ENCODE data around the gene ANKIB1. TPM values are rescaled to one million over a fixed set of nuclear protein-coding genes. Genes with fewer than 3 reads are reported as not detected.
"Not testable (repeated sequence)": the region's sequence is repeated elsewhere in the genome, so short reads cannot be mapped to it uniquely, and the experiment has no call there.

The ANKIB1 gene
- total RNA-seq, 4 donors from 2014 or later: 16.0 to 34.3 (median 21.7) TPM

DNA sequence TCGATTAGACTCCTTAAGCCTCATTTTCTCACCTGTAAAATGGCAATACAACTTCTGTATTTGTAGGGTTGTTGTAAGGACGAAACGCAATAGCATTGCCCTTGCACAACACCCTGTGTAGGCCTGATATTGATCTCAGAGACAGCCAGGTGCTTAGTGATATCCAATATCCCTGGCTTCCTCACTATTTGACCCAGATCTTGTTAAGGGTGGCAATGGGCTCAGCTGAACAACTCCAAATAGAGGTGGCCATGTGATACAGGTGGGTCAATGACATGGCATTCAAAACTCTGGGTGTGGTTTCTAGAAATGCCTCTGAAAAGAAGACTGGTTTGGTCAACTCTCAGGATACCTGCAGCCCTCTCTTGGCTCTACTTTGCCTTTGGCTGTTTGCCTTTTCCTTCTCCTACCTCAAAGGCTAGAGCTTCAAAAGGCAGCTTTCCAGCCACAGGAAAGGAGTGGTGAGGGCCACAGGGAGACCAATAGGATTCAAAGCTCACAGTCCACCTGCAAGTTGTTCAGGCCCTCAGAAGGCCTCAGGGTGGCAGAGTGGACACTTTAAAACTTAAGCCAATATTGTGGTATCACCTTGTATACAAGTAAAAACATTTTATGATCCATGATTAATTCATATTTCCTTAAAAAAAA lies 186.6 kb downstream of the ANKIB1 start:
- DNase-seq: no peak
- intact Hi-C loops (cut with DNase I): no loop called here
- Histone ChIP-seq H3K27me3 (no peaks in the 10 kb centered on the region), H3K4me3 (no peak overlapping the region), H3K4me1 (no peaks in the 10 kb centered on the region), H3K36me3 (no peaks in the 10 kb centered on the region), H3K27ac (no peak overlapping the region), H3K9me3 (no peaks in the 10 kb centered on the region)
- 80 to 97% methylated on average over 3 of the region's 3 CpGs for WGBS, 2 donors
- TF ChIP-seq POLR2A (IDR thresholded peaks at IDR 0.05): no peak
- TF ChIP-seq, protein P1, sequence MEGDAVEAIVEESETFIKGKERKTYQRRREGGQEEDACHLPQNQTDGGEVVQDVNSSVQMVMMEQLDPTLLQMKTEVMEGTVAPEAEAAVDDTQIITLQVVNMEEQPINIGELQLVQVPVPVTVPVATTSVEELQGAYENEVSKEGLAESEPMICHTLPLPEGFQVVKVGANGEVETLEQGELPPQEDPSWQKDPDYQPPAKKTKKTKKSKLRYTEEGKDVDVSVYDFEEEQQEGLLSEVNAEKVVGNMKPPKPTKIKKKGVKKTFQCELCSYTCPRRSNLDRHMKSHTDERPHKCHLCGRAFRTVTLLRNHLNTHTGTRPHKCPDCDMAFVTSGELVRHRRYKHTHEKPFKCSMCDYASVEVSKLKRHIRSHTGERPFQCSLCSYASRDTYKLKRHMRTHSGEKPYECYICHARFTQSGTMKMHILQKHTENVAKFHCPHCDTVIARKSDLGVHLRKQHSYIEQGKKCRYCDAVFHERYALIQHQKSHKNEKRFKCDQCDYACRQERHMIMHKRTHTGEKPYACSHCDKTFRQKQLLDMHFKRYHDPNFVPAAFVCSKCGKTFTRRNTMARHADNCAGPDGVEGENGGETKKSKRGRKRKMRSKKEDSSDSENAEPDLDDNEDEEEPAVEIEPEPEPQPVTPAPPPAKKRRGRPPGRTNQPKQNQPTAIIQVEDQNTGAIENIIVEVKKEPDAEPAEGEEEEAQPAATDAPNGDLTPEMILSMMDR (IDR thresholded peaks at IDR 0.05): no peak

DNA sequence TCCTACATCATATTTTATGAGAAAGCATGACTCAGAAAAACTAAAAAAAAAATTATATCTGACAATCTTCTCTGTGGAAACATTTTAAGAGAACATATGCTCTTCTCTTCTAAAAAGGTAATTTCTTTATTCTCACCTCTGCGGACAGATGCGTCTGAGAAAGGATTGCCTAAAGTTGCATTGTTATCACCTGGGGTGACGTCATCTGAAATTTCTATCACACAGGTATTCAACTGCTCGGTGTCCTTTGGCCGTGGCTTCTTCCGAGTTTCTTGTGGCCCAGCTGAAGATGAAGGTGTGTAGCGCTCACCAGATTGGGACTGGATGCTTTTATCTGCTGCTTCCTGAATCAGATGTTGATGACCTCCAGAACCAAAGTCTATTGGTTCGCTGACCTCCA lies 187.2 kb downstream of the ANKIB1 start:
- 91 to 96% methylated on average over 8 of the region's 8 CpGs for WGBS, 2 donors
- TF ChIP-seq POLR2A (IDR thresholded peaks at IDR 0.05): no peak
- TF ChIP-seq, protein P1 (IDR thresholded peaks at IDR 0.05): no peak
- Histone ChIP-seq H3K4me3 (no peak overlapping the region), H3K4me1 (no peaks in the 10 kb centered on the region), H3K36me3 (no peaks in the 10 kb centered on the region), H3K27ac (no peak overlapping the region), H3K9me3 (no peaks in the 10 kb centered on the region), H3K27me3 (no peaks in the 10 kb centered on the region)
- no peak for DNase-seq
- intact Hi-C loops (cut with DNase I): no loop called here

DNA sequence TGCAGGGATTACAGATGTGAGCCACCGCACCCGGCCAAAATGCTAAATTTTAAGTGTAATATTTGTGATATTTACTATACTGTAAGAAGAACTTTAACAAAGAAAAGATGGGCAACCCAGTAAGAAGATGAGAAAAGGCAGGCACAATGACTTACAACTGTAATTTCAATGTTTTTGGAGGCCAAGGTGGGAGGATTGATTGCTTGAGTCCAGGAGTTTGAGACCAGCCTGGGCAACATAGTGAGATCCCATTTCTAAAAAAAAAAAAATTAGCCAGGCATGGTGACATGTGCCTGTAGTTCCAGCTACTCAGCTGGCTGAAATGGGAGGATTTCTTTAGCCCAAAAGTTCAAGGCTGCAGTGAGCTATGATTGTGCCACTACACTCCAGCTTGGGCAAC lies 189.8 kb downstream of the ANKIB1 start:
- Histone ChIP-seq H3K9me3 (no peaks in the 10 kb centered on the region), H3K4me3 (no peak overlapping the region), H3K27ac (no peak overlapping the region), H3K27me3 (no peaks in the 10 kb centered on the region), H3K4me1 (no peaks in the 10 kb centered on the region), H3K36me3 (no peaks in the 10 kb centered on the region)
- TF ChIP-seq, protein P1 (IDR thresholded peaks at IDR 0.05): no peak
- no peak for TF ChIP-seq POLR2A (IDR thresholded peaks at IDR 0.05)
- intact Hi-C loops (cut with DNase I): no loop called here
- no peak for DNase-seq
- WGBS, 2 donors: 93 to 100% methylated on average over 2 of the region's 2 CpGs

DNA sequence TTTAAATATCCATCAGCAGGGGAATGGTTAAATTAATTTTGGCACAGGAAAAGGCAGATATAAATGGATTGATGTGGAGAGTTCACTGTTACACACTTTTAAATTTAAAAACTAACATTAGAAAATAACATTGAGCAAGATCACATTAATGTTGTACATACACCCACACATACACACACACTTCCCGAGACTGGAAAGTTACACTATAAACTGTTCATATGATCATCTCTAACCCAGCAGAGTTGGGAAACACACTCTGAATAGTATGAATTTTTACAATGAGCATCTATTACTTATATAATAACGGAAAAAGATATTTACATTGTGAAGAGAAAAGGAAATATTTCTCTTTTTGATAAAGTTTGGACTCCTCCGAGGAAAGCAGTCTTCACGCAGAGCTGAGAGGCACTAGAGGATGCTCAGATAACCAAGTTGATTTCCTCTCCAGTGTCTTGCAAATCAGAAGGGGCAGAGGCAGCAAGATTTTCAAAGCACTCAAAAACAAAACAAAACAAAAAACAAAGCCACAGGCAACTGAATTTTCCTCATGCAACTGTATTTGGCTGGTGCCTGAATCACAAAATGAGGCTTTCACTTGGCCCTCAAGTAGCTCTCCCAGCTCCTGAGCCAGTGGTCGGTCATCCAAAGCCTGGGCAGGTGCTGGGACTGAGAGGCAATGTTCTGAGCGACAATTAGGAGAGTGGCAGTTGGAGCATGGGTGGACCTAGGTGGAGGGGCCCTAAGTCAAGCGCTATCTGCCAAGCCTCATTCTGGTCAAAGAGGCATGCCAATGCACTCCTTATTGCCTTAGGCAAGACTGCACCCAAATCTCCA lies 191.1 kb downstream of the ANKIB1 start:
- H3K27ac ChIP-seq: no peak overlapping the region
- H3K36me3 ChIP-seq: no peaks in the 10 kb centered on the region
- intact Hi-C loops (cut with DNase I): no loop called here
- H3K4me3 ChIP-seq: no peak overlapping the region
- no peak for DNase-seq
- no peaks in the 10 kb centered on the region for H3K9me3 ChIP-seq
- TF ChIP-seq, protein P1 (IDR thresholded peaks at IDR 0.05): no peak
- TF ChIP-seq POLR2A (IDR thresholded peaks at IDR 0.05): no peak
- H3K4me1 ChIP-seq: no peaks in the 10 kb centered on the region
- WGBS, 2 donors: 65 to 71% methylated on average over 7 of the region's 7 CpGs
- no peaks in the 10 kb centered on the region for H3K27me3 ChIP-seq

DNA sequence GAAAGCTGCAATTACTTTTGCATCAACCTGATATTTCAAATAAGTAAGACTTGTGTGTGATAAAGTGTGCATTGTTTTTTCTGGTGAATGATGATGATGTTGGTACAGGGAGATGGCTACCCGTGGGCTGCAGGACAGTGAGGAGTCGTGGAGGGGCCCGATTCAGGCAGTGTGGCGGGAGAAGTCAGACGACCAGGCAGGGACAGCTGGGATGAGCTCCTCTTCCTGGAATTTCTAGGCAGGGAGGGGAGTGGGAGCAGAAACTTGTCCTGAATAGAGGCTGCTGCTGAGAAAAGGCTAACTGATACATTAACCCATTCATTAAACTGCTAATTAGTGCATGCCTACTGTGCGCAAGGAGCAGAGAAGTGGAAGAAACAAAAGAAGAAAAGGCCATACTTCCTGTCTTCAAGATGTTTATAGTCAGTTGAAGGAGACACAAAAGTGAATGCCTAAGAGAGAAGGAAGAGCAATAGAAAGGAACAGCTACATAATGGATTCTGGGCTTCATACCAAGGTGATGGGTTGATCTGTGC lies 192.2 kb downstream of the ANKIB1 start:
- TF ChIP-seq, protein P1 (IDR thresholded peaks at IDR 0.05): no peak
- TF ChIP-seq POLR2A (IDR thresholded peaks at IDR 0.05): no peak
- H3K27me3 ChIP-seq: no peaks in the 10 kb centered on the region
- intact Hi-C loops (cut with DNase I): no loop called here
- DNase-seq: no peak
- H3K4me3 ChIP-seq: no peak overlapping the region
- WGBS, 2 donors: 74 to 78% methylated on average over 6 of the region's 6 CpGs
- H3K27ac ChIP-seq: no peak overlapping the region
- H3K36me3 ChIP-seq: no peaks in the 10 kb centered on the region
- H3K9me3 ChIP-seq: no peaks in the 10 kb centered on the region
- no peaks in the 10 kb centered on the region for H3K4me1 ChIP-seq

DNA sequence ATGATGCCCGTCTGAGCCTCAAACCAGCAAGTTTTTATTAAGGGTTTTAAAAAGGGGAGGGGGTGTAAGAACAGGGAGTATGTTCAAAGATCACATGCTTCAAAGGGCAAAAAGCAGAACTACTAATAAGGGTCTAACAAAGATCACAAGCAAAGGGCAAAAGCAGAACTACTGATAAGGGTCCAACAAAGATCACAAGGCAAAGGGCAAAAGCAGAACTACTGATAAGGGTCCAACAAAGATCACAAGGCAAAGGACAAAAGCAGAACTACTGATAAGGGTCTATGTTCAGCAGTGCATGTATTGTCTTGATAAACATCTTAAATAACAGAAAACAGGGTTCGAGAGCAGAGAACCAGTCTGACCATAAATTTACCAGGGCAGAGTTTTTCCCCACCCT lies 196.9 kb downstream of the ANKIB1 start:
- H3K36me3 ChIP-seq; H3K4me3 ChIP-seq; intact Hi-C loops (cut with DNase I); H3K27me3 ChIP-seq; DNase-seq; H3K4me1 ChIP-seq; H3K27ac ChIP-seq; H3K9me3 ChIP-seq: not testable (repeated sequence)
- 79 to 82% methylated on average over 2 of the region's 2 CpGs for WGBS, 2 donors
